SK-MEL-5 (cell line): ENCODE measurements around the gene EFCAB11. TPM values are rescaled to one million over a fixed set of nuclear protein-coding genes. Genes with fewer than 3 reads are reported as not detected.

Source experiments
- DNase-seq: peaks from one replicate; pipeline ENCODE4 v3.0.0-alpha.2; 2016; ENCODE audit warnings: low read depth, low spot score
- in situ Hi-C: cut with HindIII; loops from 2 replicates; pipeline ENCODE4 v1.10.0; 2016; ENCODE audit warnings: low sequenced_read_pairs, high pct_unique_total_duplicates, low pct_unique_long_range_greater_than_20kb
- total RNA-seq: library from RNA; depleted of rRNA; stranded (reverse); fragments of >200 nt; shearing (Covaris generic); gene quantifications from 2 replicates; pipeline ENCODE4 v1.2.3, GENCODE V29; 2014

EFCAB11 gene
- total RNA-seq, 1 experiment from 2014 or later, result 6.1 TPM

DNA sequence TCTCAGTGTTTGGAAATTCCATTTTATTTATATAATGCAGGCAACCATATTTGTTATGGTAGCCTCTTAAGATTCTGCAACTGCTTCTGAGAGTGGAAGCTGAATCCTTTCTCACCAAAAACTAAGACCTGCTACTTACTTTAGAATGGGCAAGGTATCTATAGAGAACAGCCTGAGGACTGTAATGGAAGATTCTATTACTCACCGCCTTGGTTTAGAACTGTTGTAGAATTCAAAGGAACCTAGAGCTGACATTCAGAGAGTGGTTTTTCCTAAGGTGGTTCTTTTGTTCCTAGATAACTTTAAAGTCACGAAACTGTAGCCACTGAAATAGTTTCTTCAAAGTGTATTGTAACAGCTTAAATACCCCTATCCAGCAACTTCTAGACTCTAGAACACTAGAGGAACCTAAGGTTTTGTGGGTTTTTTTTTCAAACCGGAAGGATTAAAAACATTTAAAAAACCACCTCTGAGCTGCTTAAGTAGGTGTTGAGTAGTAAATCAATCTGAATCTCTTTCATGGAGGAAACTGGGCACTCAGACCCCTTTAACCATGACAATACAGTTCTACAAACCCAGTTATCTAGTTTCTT, 5.4 kb upstream of the EFCAB11 start:
- no peak for DNase-seq
- in situ Hi-C loops, result no loop called here

GRCh38 chr14:89958966-89959365, 4.4 kb upstream of the EFCAB11 start:
- in situ Hi-C loops, result no loop called here

DNA sequence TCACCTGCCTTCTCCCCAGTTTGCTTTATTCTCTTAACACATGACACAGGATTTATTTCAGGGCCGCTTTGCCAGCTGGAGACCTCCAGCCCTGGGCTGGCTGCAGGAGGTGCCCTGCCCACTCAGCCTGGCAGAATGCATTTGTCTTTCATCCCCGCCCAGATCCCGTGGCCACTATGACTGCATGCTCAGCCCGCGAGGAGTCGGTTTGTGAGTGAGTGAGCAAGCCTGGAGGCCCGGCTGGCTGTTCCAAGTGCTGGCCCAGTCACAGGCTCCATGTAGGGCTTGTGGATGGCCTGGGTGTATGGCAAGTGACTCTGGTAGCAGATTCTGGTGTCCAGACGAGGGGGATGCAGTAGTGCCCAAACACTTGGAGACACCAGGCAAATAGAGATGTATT, 3.3 kb upstream of the EFCAB11 start:
- no peak for DNase-seq
- in situ Hi-C loops, result no loop called here

More at GRCh38 chr14:89958966-89959365, 4.4 kb upstream of the EFCAB11 start:
- no peak for DNase-seq

GRCh38 chr14:89957376-89957775, 2.8 kb upstream of the EFCAB11 start:
- in situ Hi-C loops, result no loop called here
- no peak for DNase-seq

DNA sequence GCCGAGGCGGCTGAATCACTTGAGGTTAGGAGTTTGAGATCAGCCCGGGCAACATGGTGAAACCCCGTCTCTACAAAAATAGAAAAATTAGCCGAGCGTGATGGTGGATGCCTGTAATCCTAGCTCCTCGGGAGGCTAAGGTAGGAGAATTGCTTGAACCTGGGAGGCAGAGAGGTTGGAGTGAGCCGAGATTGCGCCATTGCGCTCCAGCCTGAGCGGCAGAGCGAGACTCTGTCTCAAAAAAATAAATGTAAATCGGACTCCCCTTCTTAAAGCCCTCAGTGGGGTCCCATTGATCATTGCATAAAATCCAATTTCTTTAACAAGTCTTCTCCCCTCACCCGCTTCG, 2.1 kb upstream of the EFCAB11 start:
- in situ Hi-C loops, result no loop called here
- DNase-seq, result no peak

DNA sequence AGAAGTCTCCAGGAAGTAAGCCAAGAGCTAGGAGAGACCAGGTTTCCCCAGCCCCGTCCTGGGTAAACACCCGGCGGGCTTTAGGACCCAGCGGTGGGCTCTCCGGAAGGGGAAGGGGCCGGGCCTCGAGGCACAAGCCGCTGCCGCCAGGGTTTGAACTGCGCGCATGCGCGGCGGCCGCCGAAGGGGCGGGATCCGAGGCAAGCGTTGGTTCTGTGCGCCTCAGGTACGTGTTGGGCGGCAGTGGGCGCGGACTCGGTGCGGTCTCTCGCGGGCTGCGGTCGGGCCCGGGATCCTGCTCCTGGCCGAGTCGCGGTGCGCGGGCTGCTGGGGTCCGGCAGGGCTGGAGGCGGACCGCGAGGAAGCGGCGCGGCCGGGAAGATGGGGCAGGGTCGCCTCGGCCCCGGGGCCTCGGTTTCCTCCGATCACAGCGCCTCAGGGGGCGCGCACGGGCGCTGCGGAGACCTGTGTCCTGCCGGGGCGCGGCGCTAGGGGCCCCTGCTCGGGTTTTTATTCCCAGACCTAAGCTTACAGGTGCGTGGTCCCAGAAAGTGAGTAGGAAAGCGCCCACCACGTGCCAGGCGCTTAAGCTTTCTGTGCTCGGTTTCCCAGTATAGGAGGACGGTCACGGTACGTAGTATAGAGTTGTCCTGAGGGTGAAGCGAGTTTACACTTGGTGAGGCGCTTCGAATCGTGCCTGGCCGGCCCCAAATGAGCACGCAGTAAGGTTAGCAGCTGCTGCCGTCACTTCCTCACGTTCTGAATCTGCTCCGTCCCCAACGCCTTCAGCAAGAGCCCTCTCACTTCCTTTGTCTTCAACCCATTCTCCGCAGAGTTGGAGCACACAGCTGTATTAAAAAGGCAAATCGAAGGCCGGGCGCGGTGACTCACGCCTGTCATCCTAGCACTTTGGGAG, 1.5 kb upstream of the EFCAB11 start, which contains the start of gene TDP1:
TDP1 (plus strand) TSS at position 183 of the 916 bp plus-strand sequence. CDS start 7,188 bp downstream, outside the sequence.
- DNase-seq, result peak; percentile 92
- in situ Hi-C loops, result no loop called here

- DNase-seq, result no peak
- in situ Hi-C loops, result no loop called here
Observed at GRCh38 chr14:89955022-89955744, 653 bp upstream of the EFCAB11 start.

DNA sequence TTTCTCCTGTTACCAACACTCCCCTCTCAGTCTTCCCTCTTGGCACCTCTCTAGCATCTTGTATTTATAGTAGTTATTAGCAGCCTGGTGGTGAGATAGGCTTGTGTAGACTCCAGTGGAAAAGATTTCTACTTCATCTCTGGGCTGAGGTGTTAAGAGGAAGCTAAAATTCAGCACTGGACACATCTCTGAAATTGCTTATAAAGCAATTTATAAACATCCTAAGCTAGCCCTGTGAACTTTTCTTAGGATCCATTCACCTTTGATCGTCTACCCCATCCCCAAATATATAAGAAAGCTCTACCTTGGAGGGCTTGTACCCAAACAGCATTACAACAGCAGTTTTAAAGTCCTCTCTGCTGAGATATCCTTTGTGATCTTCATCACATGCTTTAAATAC, 928 bp downstream of the EFCAB11 start:
- in situ Hi-C loops, result no loop called here
- no peak for DNase-seq

GRCh38 chr14:89952576-89952975, 2.0 kb downstream of the EFCAB11 start:
- no peak for DNase-seq
- in situ Hi-C loops, result no loop called here

- no peak for DNase-seq
- in situ Hi-C loops, result no loop called here
Observed at GRCh38 chr14:89947344-89947743, 7.2 kb downstream of the EFCAB11 start.

DNA sequence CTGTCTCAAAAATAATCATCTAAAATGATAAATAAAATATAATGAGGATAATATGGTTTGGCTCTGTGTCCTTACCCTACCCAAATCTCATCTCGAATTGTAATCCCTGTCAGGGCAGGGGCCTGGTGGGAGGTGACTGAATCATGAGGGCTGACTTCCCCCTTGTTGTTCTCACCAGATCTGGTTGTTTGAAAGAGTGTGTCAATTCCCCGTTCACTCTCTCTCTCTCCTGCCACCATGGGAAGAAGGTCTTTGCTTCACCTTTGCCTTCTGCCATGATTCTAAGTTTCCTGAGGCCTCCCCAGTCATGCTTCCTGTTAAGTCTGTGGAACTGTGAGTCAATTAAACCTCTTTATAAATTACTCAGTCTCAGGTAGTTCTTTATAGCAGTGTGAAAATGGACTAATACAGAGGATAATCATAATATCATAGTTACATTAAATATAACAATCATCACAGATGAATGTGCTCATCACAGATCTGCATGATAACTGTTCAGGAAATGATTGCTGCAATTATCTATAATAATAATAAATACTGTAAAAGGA, 12.6 kb downstream of the EFCAB11 start:
- DNase-seq, result no peak
- in situ Hi-C loops, result no loop called here

- DNase-seq, result peak; percentile 24
- in situ Hi-C loops, result no loop called here
Observed at GRCh38 chr14:89936654-89937185, 17.8 kb downstream of the EFCAB11 start.

GRCh38 chr14:89933002-89933401, 21.5 kb downstream of the EFCAB11 start:
- in situ Hi-C loops, result no loop called here
- DNase-seq, result no peak

DNA sequence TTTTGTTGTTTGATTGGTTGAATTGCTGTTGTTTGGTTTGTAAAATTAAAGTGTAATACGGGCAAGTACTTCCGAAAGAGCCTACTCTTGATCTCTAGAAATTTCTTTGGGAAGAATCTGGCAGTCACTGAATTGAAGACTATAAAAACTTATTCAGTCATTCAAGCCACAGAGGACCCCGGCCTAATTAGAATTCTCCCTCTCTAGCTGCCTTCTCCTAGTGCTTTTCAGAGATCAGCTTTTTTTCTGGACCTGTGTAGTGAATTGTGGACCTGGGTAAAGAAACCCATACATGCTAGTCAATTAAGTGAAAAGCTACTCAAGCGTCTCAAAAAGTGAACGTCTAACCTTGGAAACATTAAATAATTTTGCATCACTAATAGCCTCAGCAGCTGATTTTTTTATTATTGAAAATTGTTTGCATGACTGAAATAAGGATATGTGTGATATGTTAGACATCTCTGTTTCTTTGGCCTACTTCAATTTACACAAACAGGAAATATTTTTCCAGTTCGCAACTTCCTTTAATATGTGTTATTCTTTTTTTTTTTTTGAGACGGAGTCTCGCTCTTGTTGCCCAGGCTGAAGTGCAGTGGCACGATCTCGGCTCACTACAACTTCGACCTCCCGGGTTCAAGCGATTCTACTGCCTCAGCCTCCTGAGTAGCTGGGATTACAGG, 27.2 kb downstream of the EFCAB11 start:
- in situ Hi-C loops, result no loop called here
- no peak for DNase-seq

DNA sequence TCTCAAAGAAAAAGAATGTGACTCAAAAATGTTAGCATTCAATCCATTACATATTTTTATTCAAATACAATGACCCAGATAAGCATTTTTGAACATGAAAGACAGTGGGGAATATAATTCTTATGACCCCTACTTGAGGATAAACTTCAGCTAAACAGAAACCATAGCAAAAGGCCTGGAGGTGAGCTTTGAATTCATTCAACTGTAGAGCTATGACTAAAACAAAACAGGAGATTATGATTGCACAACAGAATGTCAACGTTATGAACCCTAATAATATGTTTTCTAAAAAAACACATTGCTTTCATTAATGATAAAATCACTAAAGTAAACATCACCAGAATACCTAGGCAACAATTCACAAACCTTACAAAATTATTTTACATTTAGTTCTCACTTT, 27.8 kb downstream of the EFCAB11 start:
- in situ Hi-C loops, result no loop called here
- DNase-seq, result no peak

DNA sequence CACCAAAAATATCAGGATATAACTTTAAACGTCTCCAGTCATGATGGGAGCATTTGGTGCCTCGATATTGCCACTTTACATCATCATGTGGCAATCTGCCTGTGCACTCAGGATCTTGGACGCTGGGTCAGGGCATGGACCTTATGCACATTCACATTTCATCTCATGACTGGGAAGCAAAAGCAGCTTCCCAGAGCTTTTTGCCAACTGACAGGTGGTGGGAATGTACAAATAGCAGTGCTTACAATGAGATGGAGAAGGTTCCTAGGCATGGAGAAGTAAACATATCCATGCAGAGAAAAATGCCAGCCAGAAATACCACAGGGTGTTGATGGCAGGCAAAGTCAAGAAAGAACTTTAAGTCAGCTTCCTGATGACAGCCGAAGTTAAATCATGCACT, 30.3 kb downstream of the EFCAB11 start:
- no peak for DNase-seq
- in situ Hi-C loops, result no loop called here
